GM21528 (cell line): ENCODE measurements around the gene PAK5.
A peak's percentile ranks its signal among the peaks of the same experiment; 100 is the strongest.

ENCODE experiments used
- ATAC-seq: cut with Tn5 transposase; IDR thresholded peaks from one replicate; pipeline ENCODE4 v1.9.1; 2021; ENCODE audit warnings: mild to moderate bottlenecking, moderate library complexity; ENCODE audit not compliant: unreplicated experiment, low FRiP score

PAK5 gene

DNA sequence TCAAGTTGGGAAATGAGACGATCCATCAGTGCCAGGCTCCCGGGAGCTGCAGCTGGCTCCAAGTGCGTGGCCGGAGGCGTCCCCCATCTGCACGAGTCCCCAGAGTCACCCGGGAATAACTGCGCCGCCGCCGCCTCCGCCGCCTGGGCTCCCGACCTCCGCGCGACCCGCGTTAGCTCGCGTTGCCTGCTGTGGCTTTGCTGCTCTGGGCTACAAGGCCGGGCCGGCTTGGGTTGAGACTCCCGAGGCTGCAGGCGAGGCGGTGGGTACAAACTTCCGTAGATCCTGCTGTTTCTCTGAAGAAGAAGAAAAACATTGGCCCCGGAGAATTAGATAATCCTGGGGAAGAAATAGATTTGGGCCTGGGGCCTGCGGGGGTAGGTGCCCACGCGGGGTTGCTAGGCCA is 331.9 kb downstream of the PAK5 start:
- ATAC-seq: no peak

DNA sequence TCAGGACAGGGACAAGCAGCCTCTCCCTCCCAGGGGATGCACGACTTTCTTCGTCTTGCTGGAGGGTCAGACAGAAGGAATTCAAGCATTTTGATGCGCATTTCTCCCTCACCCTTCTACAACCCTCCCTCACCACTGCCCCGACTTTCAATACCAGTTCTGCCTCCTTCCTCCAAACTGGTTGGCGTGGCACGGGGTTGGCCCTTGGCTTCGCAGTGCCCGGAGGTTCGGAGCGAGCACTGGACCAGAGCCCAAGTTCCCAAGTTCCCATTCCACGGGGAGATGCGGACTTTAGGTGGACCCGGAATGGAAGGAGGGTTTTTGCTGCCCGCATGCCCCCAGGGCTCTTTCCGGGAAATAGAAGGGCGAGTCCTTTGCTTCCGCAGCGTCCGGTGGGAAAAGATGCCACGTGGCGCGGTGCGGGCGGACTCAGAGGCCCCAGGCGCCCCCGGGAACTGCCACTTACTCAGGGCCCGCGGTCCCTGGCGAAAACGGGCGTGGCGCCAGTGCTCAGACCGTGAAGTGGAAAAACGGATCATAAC is 332.5 kb downstream of the PAK5 start:
- ATAC-seq: no peak

DNA sequence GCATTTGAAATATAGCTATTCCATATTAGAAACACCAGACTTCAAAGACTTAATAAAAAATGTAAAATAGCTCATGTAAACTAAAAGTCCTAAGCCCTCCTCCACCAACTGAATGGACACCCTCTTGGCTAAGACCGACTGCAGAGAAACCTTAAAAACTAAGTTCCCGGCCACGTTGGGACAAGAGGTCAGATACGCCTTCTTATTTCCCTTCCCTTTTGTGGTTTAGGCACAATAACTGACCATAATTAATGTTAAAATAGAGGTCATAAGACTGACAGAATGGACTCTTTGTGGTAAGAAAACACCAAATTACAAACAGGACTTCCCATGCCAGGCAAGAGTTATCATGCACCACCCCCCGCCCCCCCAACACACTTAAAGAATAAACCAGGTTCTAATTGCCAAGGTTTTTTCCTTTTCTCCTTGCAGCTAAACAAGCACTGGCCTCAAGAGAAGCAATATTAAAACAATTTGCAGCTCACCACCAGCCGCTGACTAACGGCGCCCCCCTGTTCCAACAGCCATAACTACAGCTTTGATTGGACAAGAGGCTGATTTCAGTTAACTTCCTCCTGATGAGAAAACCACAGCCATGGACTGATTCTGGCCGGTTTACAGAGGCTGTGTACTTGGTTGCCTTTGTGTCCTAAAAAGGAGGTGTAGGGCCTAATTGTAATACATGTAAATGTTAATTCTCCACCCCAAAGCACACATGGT is 335.2 kb downstream of the PAK5 start:
- ATAC-seq: no peak

DNA sequence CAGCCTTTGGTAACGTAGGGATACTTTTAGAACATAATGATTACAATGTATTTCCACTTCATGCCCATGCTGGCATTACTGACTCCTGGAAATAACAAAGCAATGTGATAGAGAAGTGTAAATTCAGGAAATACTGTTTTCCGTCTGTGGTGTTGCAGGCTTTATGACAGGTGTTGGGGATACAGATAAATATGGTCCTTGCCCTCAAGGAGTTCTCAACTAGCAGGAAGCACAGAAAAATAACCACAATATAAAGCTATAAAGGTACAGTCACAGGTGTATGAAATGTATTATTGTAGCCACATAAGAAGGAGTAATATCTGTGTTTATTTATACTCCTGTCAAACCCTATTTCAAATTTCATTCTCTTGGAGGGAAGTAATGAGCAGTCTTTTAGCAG is 337.4 kb downstream of the PAK5 start:
- ATAC-seq: no peak

DNA sequence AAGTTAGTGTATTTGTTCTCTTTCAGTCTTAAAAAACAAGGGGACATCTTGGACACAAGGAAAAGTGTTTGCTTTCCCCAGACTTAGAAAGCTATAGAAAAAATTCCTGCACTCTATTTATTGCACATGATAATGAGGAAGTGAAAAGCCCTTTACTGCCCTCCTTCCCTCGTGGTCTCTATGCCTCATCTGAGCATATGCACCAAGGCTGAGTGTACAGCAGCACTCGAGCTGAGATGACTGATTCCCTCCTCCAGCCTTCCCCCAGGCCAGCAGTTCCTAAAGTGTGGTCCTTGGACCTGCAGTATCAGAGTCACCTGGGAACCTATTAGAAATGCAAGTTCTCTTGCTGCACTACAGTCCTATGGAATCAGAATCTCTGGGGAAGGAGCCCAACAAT is 338.8 kb downstream of the PAK5 start:
- ATAC-seq: peak; percentile 91

DNA sequence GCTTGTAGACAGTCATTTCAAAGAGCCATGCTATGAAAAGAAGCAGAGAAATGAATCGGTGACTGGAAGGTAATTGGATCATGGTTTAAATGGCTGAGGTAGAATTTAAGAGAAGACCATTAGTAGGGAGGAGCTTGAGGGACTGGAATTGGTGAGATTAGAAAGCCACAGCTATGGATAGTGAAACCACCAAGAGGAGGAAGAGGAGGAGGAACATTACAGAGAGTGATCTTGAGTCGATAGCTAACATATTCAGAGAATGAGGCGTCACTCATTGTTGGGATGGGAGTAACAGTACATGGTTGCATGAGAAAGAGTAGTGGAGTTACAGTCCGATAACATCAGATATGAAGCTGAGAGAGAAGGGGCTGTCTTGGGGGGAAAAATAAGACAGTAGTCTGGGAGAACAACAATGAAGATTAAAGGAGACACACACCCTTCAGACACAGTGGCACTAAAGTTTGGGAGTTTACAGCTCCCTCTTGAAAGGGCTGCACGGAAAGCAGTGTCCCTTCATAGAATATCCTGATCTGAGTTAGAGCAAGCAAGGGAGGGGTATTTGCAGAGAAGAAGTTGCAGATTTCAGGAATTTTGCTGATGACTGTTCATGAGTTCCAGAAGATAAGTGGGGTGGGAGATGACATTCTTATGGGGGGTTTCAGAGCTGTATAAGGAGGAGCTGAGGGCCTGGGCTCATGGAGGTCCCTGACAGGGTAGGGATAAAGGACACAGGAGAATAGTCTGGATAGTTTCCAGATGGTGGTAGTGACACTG is 339.6 kb downstream of the PAK5 start:
- no peak for ATAC-seq

DNA sequence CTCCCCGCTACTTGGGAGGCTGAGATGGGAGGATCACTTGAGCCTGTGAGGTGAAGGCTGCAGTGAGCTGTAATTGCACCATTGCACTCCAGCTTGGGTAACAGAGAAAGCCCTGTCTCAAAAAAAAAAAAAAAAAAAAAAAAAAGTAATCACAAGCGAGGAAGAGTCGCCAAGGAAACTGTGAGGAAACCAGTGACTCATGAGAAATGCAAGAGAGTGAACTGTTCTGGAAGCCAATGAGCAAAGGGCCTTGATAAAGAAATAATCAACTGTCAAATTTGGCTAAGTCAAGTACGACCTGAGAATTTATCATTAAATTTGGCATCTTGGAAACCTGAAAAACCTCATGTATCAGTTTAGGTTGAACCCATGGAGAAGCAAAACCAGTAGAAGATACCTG is 340.6 kb downstream of the PAK5 start:
- no peak for ATAC-seq

DNA sequence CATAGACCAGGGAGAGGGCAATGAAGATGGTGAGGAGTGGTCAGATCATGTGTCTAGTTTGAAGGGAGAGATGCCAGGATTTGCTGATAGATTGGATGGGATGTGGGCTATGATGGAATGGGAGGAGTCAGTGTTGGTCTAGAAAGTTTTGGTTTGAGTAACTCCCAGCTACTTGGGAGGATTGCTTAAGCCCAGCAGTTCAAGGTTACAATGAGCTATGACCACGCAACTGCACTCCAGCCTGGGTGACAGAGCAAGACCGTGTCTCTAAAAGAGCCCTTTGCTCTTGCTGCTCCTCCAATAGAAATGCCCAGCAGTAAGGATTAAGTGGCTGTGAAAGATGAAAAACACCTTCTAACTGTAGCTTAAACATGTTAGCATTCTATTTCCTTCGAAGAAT is 342.7 kb downstream of the PAK5 start:
- no peak for ATAC-seq

DNA sequence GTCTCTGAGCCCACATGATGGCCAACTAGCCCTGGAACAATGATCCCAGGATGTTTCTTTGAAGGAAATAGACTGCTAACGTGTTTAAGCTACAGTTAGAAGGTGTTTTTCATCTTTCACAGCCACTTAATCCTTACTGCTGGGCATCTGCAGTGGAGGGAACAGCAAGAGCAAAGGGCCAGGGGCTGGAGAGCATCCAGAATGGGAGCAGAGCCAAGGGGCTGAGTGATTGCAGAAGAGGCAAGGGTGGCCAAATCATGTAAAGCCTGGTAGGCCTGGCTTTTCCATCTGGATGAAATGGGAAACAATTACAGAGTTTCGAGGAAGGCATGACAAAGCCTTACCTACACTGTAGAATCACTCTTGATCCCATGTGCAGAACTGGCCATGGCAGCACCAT is 343.2 kb downstream of the PAK5 start:
- no peak for ATAC-seq

DNA sequence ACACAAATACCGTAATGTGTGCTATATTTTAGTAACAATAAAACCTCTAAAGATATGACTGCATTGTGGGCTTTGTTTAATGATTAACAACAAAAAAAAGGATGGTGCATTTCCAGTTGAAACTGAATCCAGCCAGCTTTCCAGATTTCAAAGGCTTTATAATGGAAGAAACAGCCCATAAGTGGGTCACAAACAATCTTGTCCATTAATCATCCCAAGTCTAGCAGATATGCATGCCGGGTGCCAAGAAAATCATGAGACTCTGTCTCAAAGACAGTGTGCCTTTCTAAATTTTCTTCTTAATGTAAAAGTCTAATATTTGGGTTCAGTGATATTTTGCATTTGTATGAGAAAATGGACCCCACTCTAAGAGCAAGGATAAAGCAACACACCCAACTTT is 345.1 kb downstream of the PAK5 start:
- ATAC-seq: no peak

DNA sequence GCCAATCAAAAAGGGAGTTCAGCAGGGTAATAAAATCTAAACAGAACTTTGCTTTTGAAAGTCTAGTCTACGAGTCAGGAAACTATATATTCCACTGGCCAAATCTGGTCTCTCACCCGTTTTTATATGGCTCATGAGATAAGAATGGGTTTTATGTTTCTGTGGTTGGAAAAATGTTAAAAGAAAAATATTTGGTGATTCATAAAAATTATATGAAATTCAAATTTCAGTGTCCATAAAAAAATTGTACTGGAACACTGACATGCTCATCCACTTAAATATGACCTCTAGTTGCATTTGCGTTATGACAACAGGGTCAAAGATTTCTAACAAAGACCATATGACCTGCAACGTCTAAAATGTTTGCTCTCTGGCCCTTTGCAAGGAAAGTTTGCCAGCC is 346.8 kb downstream of the PAK5 start:
- no peak for ATAC-seq

DNA sequence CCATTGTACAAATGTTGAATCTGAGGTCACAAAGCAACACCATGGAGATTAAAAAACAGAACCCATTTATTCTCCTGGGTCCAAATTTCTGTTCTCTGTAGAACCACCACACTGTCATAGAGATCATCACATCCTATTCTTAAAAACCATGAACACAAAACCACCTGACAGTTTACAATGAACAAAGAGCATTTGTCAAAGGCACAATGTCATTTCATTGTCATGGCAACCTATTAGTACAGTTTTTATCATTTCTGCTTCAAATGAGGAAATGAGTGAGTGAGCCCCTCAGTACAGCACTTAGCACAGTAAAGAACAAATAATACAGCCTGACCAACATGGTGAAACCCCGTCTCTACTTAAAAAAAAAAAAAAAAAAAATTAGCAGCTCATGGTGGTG is 347.6 kb downstream of the PAK5 start:
- ATAC-seq: no peak

DNA sequence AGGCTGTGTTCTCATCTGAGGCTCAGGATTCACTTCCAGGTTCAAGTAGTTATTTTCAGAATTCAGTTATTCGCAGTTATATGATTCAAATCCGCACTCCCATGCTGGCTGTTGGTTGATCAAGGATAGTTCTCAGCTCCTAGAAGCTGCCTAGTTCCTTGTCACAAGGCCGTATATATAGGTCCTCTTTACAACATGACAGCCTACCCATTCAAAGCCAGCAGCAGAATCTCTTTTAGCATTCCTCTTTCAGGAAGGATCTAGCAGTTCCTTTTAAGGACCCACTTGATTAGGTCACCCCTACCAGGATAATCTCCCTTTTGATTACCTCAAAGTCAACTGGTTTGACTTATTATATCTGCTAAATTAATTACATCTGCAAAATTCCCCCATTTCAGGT is 348.2 kb downstream of the PAK5 start:
- no peak for ATAC-seq

DNA sequence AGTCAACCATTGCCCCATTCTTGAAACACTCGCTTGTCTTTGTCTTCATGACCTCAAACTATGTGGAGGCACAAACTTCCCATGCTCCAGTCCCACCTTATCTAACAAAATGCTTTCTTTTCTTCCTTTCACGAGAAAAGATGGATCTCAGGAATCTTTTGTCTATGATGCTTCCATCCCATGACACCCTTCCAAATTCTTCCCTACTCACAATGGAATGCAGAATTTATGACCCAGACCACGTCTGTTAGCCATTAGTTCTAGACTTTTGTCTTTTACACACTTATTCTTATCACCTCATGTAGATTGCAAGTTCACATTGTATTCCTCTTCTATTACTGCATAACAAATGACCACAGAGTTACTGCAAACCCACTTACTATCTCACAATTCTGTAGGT is 348.7 kb downstream of the PAK5 start:
- ATAC-seq: no peak

DNA sequence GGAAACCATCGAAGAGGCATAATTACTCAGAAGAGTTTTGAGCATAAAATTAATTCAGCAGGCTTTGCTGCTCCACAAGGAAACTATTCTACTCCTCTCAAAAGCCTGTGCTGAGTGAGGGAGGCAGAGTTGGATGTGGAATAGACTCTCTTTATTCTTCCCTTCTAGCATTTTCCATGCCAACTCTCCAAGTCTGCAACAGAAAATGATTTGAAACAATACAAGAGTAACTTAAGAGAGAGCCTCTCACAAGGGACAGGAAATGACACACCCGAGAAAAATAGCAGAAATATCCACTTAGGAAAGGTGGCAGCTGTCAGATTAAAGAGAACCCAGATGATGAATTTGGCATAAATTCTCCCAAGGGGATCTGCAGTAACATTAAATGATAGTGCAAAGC is 350.8 kb downstream of the PAK5 start:
- ATAC-seq: no peak
